ENCODE results near the gene TNFRSF9.

- TF ChIP-seq, protein P1, sequence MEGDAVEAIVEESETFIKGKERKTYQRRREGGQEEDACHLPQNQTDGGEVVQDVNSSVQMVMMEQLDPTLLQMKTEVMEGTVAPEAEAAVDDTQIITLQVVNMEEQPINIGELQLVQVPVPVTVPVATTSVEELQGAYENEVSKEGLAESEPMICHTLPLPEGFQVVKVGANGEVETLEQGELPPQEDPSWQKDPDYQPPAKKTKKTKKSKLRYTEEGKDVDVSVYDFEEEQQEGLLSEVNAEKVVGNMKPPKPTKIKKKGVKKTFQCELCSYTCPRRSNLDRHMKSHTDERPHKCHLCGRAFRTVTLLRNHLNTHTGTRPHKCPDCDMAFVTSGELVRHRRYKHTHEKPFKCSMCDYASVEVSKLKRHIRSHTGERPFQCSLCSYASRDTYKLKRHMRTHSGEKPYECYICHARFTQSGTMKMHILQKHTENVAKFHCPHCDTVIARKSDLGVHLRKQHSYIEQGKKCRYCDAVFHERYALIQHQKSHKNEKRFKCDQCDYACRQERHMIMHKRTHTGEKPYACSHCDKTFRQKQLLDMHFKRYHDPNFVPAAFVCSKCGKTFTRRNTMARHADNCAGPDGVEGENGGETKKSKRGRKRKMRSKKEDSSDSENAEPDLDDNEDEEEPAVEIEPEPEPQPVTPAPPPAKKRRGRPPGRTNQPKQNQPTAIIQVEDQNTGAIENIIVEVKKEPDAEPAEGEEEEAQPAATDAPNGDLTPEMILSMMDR (IDR thresholded peaks at IDR 0.05), result no peak
- no peak for TF ChIP-seq CEBPB (IDR thresholded peaks at IDR 0.05)
- TF ChIP-seq POLR2A (IDR thresholded peaks at IDR 0.05; ENCODE audit: low read length), result no peak
- no peak for TF ChIP-seq HES2 (IDR thresholded peaks at IDR 0.05)
- no peak for TF ChIP-seq MYC (IDR thresholded peaks at IDR 0.05; ENCODE audit: borderline replicate concordance, low read length)
Measured at GRCh38 chr1:7890853-7891252, 49.8 kb downstream of the TNFRSF9 start.

Data from A549 (cell line).